ENCODE data around the gene POMC.

DNA sequence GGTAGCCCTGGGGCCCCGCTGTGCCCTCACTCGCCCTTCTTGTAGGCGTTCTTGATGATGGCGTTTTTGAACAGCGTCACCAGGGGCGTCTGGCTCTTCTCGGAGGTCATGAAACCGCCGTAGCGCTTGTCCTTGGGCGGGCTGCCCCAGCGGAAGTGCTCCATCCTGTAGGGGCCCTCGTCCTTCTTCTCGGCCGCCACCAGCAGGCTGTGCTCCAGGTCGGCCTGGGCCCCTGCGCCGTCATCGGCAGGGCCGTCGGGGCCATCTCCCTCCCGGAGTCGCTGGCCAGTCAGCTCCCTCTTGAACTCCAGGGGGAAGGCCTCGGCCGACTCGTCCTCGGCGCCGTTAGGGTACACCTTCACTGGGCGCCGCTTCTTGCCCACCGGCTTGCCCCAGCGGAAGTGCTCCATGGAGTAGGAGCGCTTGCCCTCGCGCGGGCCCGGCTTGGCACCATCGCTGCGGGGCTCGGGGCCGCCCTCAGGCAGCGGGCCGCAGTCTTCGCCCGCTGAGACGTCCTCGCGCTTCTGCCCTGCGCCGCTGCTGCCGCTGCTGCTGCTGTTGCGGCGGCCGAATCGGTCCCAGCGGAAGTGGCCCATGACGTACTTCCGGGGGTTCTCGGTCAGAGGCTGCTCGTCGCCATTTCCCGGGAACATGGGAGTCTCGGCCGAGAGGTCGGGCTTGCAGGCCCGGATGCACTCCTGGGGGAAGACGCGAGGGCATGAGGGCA, 7.2 kb downstream of the POMC start:
- TF ChIP-seq, protein P1, sequence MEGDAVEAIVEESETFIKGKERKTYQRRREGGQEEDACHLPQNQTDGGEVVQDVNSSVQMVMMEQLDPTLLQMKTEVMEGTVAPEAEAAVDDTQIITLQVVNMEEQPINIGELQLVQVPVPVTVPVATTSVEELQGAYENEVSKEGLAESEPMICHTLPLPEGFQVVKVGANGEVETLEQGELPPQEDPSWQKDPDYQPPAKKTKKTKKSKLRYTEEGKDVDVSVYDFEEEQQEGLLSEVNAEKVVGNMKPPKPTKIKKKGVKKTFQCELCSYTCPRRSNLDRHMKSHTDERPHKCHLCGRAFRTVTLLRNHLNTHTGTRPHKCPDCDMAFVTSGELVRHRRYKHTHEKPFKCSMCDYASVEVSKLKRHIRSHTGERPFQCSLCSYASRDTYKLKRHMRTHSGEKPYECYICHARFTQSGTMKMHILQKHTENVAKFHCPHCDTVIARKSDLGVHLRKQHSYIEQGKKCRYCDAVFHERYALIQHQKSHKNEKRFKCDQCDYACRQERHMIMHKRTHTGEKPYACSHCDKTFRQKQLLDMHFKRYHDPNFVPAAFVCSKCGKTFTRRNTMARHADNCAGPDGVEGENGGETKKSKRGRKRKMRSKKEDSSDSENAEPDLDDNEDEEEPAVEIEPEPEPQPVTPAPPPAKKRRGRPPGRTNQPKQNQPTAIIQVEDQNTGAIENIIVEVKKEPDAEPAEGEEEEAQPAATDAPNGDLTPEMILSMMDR (IDR thresholded peaks at IDR 0.05; ENCODE audit: low read depth, low read length): no peak
- TF ChIP-seq POLR2A (IDR thresholded peaks at IDR 0.05; ENCODE audit: extremely low read depth, insufficient read length) (no peak), MYC (IDR thresholded peaks at IDR 0.05; ENCODE audit: low read depth, low read length) (no peak)
- TF ChIP-seq, protein P2, sequence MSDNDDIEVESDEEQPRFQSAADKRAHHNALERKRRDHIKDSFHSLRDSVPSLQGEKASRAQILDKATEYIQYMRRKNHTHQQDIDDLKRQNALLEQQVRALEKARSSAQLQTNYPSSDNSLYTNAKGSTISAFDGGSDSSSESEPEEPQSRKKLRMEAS (IDR thresholded peaks at IDR 0.05; ENCODE audit: low read depth, low read length): no peak
